SH-SY5Y (cell line): ENCODE data around the gene COA6.

Experiments used
- GATA2 ChIP-seq: IDR thresholded peaks from 2 replicates; pipeline ENCODE4 v1.6.1; 2011; ENCODE audit warnings: mild to moderate bottlenecking, low read depth, low read length
- GATA3 ChIP-seq: IDR thresholded peaks from 2 replicates; pipeline ENCODE4 v1.6.1; 2011; ENCODE audit warnings: low read depth, mild to moderate bottlenecking, low read length, moderate library complexity

DNA sequence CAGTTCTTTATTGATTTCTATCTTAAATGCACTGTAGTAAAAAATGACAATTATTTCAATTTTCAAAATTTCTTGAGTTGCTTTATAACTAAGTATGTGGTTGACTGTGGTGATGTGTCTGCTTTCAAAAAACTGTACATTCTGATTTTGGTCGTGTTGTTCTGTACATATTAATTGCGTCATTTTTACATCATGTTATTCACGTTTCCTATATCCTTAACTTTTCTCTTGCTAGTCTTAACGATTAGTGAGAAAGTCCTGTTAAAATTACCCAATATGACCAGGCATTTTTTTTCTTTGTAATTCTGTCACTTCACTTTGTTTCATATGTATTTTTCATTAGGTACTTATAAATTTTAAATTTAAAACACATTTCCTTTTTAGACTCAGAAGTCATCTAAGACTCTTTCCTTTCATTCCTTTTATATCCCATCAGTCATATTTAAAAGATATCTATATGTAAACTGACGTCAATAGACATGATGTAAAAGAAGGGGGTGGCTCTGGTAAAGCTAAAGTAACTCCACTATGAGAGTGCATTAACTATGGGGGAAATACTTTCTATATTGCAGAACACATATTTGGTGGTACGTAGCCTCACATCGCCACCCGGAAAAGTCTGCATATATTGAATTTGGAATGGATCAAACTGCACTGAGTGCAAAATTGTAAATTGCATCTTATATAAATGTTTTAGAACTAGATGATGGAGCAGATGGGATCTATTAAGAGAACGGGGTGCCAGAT lies 1.1 kb upstream of the COA6 start:
- TF ChIP-seq GATA3 = no peak
- TF ChIP-seq GATA2 = no peak
